ENCODE data around the gene STARD9.

Gene STARD9

DNA sequence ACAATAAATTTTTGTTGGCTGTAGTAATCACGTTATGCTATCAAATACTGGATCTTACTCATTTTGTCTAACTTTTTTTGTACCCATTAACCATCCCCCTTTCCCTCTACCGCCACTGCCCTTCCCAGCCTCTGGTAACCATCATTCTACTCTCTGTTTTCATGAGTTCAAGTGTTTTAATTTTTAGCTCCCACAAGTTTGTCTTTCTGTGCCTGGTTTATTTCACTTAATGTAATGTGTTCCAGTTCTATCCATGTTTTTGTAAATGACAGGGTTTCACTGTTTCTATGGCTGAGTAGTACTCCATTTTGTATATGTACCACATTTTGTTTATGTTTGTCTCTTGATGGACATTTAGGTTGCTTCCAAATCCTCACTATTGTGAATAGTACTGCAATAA, 52.1 kb downstream of the STARD9 start:
- H3K4me3 ChIP-seq (replicated peaks; ENCODE audit: low read depth, low read length) = no peak overlapping the region
- no peak for DNase-seq (ENCODE audit: extremely low read depth, low read depth)
- TF ChIP-seq, protein P1, sequence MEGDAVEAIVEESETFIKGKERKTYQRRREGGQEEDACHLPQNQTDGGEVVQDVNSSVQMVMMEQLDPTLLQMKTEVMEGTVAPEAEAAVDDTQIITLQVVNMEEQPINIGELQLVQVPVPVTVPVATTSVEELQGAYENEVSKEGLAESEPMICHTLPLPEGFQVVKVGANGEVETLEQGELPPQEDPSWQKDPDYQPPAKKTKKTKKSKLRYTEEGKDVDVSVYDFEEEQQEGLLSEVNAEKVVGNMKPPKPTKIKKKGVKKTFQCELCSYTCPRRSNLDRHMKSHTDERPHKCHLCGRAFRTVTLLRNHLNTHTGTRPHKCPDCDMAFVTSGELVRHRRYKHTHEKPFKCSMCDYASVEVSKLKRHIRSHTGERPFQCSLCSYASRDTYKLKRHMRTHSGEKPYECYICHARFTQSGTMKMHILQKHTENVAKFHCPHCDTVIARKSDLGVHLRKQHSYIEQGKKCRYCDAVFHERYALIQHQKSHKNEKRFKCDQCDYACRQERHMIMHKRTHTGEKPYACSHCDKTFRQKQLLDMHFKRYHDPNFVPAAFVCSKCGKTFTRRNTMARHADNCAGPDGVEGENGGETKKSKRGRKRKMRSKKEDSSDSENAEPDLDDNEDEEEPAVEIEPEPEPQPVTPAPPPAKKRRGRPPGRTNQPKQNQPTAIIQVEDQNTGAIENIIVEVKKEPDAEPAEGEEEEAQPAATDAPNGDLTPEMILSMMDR (IDR thresholded peaks at IDR 0.05; ENCODE audit: low read depth, low read length, missing control alignments) = no peak

DNA sequence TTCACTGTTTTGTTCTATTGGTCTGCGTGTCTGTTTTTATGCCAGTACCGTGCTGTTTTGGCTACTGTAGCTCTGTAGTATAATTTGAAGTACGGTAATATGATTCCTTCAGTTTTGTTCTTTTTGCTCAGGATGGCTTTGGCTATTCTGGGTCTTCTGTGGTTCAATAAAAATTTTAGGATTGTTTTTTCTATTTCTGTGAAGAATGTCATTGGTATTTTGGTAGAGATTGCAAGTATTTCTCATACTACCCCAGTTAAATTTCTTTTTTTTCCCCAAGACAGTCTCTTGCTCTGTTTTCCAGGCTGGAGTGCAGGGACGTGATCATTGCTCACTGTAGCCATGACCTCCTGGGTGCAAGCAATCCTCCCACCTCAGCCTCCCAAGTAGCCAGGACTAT, 53.4 kb downstream of the STARD9 start:
- TF ChIP-seq, protein P1 (IDR thresholded peaks at IDR 0.05; ENCODE audit: low read depth, low read length, missing control alignments) = no peak
- no peak for DNase-seq (ENCODE audit: extremely low read depth, low read depth)
- H3K4me3 ChIP-seq (replicated peaks; ENCODE audit: low read depth, low read length) = no peak overlapping the region

DNA sequence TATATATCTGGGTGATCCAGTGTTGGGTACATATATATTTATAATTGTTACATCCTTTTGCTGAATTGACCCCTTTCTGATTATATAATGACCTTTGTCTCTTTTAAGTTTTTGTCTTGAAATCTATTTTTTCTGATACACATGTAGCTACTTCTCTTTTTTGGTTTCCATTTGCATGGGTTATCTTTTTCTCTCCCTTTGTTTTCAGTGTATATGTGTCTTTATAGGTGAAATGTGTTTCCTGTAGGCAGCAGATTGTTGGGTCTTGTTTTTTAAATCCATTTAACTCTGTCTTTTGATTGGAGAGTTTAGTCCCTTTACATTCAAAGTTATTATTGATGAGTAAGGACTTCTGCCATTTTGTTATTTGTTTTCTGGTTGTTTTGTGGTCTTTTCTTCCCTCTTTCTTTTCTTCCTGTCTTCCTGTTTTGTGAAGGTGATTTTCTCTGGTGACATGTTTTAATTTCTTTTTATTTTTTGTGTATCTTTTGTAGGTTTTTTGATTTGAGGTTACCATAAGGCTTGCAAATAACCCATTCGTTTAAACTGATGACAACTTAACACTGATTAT, 56.8 kb downstream of the STARD9 start:
- TF ChIP-seq, protein P1 (IDR thresholded peaks at IDR 0.05; ENCODE audit: low read depth, low read length, missing control alignments) = no peak
- DNase-seq (ENCODE audit: extremely low read depth, low read depth) = no peak
- H3K4me3 ChIP-seq (replicated peaks; ENCODE audit: low read depth, low read length) = no peak overlapping the region

DNA sequence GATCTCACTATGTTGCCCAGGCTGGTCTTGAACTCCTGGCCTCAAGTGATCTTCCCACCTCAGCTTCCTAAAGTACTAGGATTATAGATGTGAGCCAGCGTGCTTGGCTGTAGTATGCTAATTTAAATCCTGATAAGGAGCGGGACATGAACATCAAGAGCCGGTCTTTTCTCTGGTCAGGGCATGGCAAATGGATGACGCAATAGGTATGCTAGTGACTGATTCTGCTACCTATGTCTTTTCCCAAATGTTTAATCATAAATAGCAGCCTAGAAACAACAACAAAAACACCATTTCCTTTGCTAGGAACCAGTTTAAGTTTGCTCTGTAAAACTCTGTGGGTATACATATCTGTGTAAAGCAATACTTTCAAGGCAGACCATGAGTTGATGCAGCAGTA, 64.7 kb downstream of the STARD9 start:
- DNase-seq (ENCODE audit: extremely low read depth, low read depth) = no peak
- TF ChIP-seq, protein P1 (IDR thresholded peaks at IDR 0.05; ENCODE audit: low read depth, low read length, missing control alignments) = no peak
- no peak overlapping the region for H3K4me3 ChIP-seq (replicated peaks; ENCODE audit: low read depth, low read length)

DNA sequence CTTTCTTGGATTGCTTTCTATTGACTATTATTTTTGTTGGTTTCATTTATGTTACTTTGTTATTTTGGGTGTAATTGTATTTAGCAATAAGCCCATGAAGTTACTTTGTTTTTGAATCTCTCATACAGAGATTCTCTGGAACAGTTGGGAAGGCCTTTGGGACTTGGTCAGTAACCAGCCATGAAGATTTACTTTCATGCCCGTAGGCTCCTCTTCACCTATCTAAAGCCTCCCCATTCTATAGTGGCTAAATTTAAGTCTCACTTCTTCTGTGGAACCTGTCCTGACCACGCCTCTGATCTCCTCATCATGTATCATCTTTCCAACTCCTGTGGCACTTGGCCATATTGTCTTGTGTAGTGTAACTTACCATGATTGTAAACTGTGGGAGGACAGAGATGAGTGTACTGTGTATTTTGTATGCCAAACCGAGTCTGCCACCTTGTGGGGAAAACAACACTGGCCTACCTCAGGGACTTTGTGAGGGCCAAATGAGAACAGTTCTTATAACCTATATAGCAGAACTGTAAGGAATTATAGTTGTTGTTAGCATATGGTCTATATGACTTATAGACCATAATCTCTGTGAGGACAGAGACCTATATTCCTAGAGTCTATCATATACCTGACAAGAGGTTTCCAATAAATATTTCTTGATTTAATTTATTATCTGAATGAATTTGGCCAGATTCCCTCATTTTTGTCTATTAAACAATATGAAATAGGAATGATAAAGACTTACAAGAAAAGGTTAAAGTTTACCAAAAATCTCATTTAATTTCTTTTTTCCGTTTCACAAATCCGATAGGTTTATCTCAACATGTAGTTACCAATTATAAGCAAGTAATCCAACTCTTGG, 75.0 kb downstream of the STARD9 start:
- TF ChIP-seq, protein P1 (IDR thresholded peaks at IDR 0.05; ENCODE audit: low read depth, low read length, missing control alignments) = peak; percentile 83
- DNase-seq (ENCODE audit: extremely low read depth, low read depth) = peak; percentile 86
- H3K4me3 ChIP-seq (replicated peaks; ENCODE audit: low read depth, low read length) = no peak overlapping the region

DNA sequence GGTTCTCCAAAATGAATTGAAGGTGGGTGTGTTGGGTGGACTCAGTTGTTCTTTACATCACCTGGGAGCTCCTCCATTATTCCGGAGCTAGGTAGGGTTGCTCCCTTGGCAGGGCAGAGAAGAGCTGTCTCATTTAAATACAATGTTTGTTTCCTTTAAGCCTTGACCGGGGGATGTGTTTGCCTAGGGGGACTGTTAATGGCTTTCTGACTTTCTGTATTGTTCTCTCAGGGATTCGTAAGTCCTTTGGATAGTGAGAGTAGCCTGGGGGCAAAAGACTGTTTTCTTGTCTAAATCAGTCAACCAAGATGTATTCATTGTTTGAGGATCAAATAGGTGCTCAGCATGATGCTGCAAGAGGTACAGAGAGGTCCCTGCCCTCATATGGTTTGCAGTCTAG, 90.4 kb downstream of the STARD9 start:
- TF ChIP-seq, protein P1 (IDR thresholded peaks at IDR 0.05; ENCODE audit: low read depth, low read length, missing control alignments) = no peak
- no peak for DNase-seq (ENCODE audit: extremely low read depth, low read depth)
- no peak overlapping the region for H3K4me3 ChIP-seq (replicated peaks; ENCODE audit: low read depth, low read length)
